GM19455 (cell line): ENCODE data around the gene RPS6KA1.
A peak's percentile ranks its signal among the peaks of the same experiment; 100 is the strongest.

Experiments
- ATAC-seq: cut with Tn5 transposase; IDR thresholded peaks from one replicate; pipeline ENCODE4 v1.9.1; 2021; ENCODE audit not compliant: unreplicated experiment

The RPS6KA1 gene

DNA sequence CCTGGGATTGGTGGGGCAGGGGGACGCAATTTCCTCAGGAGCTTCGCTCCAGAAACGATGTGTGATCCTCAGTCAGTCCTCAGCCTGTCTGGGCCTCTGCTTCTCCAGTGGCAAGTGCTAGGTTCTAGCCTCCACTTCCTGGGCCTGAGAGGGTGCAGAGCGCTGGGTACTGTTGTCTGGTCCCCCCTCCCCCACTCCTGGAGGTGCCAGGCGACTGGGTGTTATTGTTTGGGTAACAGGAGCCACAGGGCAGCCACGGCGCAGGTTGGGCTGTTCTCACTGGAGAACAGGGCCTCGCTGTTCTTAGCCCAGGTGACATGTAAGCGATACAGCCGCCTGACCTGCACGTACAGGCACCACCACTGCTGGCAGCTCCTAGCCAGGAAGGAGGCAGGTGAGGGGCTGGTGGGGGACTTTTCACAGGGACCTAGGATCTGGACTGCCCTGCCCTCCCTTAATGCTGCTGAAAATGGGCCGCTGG is 2.1 kb downstream of the RPS6KA1 start:
- no peak for ATAC-seq

- ATAC-seq = no peak
Observed at GRCh38 chr1:26533951-26534509, 4.5 kb downstream of the RPS6KA1 start.

- no peak for ATAC-seq
Observed at GRCh38 chr1:26535201-26535600, 5.6 kb downstream of the RPS6KA1 start.

DNA sequence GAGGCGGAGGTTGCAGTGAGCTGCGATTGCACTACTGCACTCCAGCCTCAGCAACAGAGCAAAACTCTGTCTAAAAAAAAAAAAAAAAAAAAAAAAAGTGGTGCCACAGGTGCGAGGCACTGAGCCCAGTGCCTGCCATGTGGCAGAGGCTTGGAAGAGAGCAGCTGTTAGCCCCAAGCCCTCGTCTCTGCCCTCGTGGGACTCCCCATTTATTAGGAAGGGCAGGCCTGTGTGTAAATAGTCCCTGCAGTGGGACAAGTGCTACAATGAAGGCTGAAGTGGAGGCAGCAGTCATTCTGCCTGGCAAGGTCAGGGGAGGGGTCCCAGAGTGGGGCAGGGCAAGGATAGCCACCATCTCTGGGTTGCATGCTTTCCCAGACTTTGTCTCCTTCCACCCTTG is 6.5 kb downstream of the RPS6KA1 start:
- ATAC-seq = no peak

GRCh38 chr1:26536521-26536920 is 7.0 kb downstream of the RPS6KA1 start:
- no peak for ATAC-seq

GRCh38 chr1:26537951-26538352 is 8.4 kb downstream of the RPS6KA1 start:
- no peak for ATAC-seq

GRCh38 chr1:26538480-26539412 is 9.2 kb downstream of the RPS6KA1 start:
- ATAC-seq = no peak

GRCh38 chr1:26539722-26540121 is 10.2 kb downstream of the RPS6KA1 start:
- ATAC-seq = no peak

GRCh38 chr1:26540351-26540750 is 10.8 kb downstream of the RPS6KA1 start:
- ATAC-seq = no peak

- no peak for ATAC-seq
Observed at GRCh38 chr1:26541431-26541815, 11.9 kb downstream of the RPS6KA1 start.

- peak; percentile 56 for ATAC-seq
Observed at GRCh38 chr1:26541816-26542711, 12.5 kb downstream of the RPS6KA1 start.

DNA sequence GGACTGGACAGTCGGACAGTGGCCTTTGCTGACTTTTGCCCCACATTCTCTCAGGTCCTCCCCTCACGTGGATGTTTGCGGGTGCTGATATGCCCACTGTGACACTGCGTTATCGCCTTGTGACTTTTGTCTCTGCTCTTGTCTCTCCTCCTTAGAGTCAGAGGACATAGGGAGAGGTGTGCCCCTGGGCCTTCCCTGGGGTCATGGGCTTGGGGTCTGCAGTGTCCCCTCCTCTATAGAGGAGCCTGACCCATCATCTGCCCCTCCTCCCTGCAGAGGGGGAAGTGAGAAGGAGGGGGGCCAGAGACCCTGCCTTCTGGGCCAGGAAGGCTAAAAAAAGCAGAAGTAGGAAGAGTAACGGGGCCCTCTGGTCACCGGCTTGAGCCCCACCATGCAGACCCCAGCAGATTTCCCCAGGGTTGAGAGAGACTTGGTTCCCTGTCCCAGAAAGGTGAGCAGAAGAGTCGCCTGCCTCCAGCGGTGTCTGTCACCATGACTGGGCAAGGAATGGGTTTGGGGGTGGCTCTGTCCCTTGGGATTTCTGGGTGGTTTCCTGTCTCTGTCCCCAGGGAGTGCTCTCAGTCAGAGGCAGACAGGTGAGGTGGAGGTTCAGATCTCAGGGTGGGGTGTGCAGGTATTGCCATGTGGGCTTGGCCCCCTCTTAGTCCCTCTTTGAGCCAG is 13.3 kb downstream of the RPS6KA1 start:
- ATAC-seq = no peak

- no peak for ATAC-seq
Observed at GRCh38 chr1:26543462-26543861, 13.9 kb downstream of the RPS6KA1 start.

DNA sequence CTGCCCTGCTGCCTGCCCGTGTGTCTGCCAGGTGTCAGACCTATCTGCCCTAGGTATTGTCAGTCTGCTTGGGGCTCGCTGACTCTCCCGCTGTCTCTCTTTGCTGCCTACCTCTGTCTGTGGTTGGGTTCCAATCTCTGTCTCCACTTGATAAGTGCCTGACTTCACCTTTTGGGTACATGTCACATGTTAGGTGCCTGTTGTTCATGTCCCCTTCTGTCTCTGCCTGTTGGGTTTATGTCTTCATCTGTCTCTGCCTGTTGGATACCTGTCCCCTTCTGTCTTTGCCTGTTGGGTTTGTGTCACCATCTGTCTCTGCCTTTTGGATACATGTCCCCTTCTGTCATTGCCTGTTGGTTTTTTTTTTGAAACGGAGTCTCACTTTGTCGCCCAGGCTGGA is 14.6 kb downstream of the RPS6KA1 start:
- ATAC-seq = no peak

GRCh38 chr1:26545969-26546323 is 16.4 kb downstream of the RPS6KA1 start:
- no peak for ATAC-seq

- ATAC-seq = no peak
Observed at GRCh38 chr1:26546375-26546774, 16.8 kb downstream of the RPS6KA1 start.

DNA sequence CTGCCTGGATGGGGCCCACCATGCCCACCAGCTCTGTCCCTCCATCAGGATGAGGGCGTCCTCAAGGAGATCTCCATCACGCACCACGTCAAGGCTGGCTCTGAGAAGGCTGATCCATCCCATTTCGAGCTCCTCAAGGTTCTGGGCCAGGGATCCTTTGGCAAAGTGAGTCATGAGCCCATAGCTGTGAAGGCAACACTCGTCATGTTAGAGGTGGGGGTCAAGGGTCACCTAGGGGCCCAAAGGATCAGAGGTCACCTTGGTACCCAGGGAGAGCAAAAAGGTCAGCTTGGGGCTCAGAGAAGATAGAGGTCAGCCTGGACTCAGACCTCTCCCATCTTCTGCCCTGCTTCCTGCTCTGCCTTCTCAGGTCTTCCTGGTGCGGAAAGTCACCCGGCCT is 17.3 kb downstream of the RPS6KA1 start:
- ATAC-seq = no peak

GRCh38 chr1:26548841-26549240 is 19.3 kb downstream of the RPS6KA1 start:
- no peak for ATAC-seq

- ATAC-seq = no peak
Observed at GRCh38 chr1:26550946-26551345, 21.4 kb downstream of the RPS6KA1 start.

GRCh38 chr1:26552720-26553119 is 23.2 kb downstream of the RPS6KA1 start:
- no peak for ATAC-seq
